Endothelial cell of umbilical vein (primary cell): ENCODE data around the gene DTL.

Experiments used
- EZH2 ChIP-seq: IDR thresholded peaks from 2 replicates; pipeline ENCODE4 v1.6.1; 2012; ENCODE audit warnings: borderline replicate concordance, low read depth, mild to moderate bottlenecking, moderate library complexity, low read length, inconsistent platforms; ENCODE audit not compliant: severe bottlenecking
- GATA2 ChIP-seq: IDR thresholded peaks from 2 replicates; pipeline ENCODE4 v1.7.0; 2011; ENCODE audit warnings: low read depth, mild to moderate bottlenecking, moderate library complexity, mixed read lengths, low read length; ENCODE audit not compliant: insufficient read length, insufficient read depth
- POLR2A ChIP-seq: IDR thresholded peaks from 2 replicates; pipeline ENCODE4 v1.6.1; 2012; ENCODE audit warnings: low read depth, mild to moderate bottlenecking, control low read depth, low read length
- POLR2AphosphoS5 ChIP-seq: IDR thresholded peaks from 2 replicates; pipeline ENCODE4 v1.6.1; 2012; ENCODE audit warnings: low read depth, mild to moderate bottlenecking, control low read depth, low read length, moderate library complexity; ENCODE audit not compliant: insufficient read depth
- TF ChIP-seq, protein P1 (sequence below), 2 donors: IDR thresholded peaks; 1 replicate in 1 of 2; 2 replicates in 1 of 2; pipeline ENCODE4 v1.5.1; 2011; ENCODE audit warnings: low read length in 2 of 2, mild to moderate bottlenecking in 2 of 2, moderate library complexity in 2 of 2, control low read depth in 1 of 2, inconsistent platforms in 1 of 2, low read depth in 1 of 2; ENCODE audit not compliant: insufficient read depth in 1 of 2; ENCODE audit errors: extremely low read depth in 1 of 2

GRCh38 chr1:212070720-212071302 lies 35.3 kb downstream of the DTL start:
- TF ChIP-seq GATA2 = no peak
- TF ChIP-seq, protein P1, sequence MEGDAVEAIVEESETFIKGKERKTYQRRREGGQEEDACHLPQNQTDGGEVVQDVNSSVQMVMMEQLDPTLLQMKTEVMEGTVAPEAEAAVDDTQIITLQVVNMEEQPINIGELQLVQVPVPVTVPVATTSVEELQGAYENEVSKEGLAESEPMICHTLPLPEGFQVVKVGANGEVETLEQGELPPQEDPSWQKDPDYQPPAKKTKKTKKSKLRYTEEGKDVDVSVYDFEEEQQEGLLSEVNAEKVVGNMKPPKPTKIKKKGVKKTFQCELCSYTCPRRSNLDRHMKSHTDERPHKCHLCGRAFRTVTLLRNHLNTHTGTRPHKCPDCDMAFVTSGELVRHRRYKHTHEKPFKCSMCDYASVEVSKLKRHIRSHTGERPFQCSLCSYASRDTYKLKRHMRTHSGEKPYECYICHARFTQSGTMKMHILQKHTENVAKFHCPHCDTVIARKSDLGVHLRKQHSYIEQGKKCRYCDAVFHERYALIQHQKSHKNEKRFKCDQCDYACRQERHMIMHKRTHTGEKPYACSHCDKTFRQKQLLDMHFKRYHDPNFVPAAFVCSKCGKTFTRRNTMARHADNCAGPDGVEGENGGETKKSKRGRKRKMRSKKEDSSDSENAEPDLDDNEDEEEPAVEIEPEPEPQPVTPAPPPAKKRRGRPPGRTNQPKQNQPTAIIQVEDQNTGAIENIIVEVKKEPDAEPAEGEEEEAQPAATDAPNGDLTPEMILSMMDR (IDR thresholded peaks at IDR 0.05; ENCODE audit: extremely low read depth in 1 of 2, insufficient read depth in 1 of 2, low read depth in 1 of 2, low read length in 2 of 2) = peak; percentile 48 to 49
- no peak for TF ChIP-seq POLR2A
- TF ChIP-seq POLR2AphosphoS5 = no peak
- TF ChIP-seq EZH2 = no peak
